WI38 (cell line): Measurements from ENCODE around the gene TET3.

Experiments
- H3K4me3 ChIP-seq: 2 replicates; pipeline ENCODE4 v1.5.1; 2011; ENCODE audit warnings: low read depth, mild to moderate bottlenecking, control low read depth, low read length
- CTCF ChIP-seq: IDR thresholded peaks from 2 replicates; pipeline ENCODE4 v1.5.1; 2012; ENCODE audit warnings: low read depth, mild to moderate bottlenecking, control low read depth, low read length

The TET3 gene

DNA sequence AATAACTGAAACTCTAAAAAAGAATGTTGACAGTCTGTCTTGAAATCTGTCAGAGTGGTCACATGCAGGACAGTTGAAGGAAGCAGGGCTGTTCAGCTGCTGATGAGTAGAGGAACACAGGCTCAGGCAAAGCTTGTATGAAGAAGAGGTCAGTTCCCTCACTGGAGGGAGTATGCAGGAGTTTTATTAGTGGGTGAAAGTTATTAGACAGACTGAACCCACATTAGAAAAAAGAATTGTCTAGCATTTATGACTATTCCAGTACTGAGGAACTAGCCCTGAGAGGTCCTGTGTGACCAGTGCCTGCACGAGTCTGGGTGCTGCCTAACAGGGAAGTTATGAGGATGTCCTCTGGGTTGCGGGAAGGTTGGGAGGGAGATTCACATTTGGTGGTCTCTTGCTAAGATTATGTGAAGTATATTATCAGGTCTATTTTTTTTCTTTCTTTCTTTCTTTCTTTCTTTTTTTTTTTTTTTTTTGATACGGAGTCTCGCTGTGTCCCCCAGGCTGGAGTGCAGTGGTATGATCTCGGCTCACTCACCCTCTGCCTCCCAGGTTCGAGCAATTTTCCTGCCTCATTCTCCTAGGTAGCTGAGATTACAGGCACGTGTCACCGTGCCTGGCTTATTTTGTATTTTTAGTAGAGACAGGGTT lies 9.6 kb downstream of the TET3 start:
- no peak overlapping the region for H3K4me3 ChIP-seq
- no peak for TF ChIP-seq CTCF

- TF ChIP-seq CTCF = no peak
- H3K4me3 ChIP-seq = no peak overlapping the region
Observed at GRCh38 chr2:73995810-73996209, 11.1 kb downstream of the TET3 start.

GRCh38 chr2:73997813-73998212 lies 13.1 kb downstream of the TET3 start:
- no peak overlapping the region for H3K4me3 ChIP-seq
- no peak for TF ChIP-seq CTCF

GRCh38 chr2:73998451-73998850 lies 13.7 kb downstream of the TET3 start:
- no peak for TF ChIP-seq CTCF
- H3K4me3 ChIP-seq = no peak overlapping the region

DNA sequence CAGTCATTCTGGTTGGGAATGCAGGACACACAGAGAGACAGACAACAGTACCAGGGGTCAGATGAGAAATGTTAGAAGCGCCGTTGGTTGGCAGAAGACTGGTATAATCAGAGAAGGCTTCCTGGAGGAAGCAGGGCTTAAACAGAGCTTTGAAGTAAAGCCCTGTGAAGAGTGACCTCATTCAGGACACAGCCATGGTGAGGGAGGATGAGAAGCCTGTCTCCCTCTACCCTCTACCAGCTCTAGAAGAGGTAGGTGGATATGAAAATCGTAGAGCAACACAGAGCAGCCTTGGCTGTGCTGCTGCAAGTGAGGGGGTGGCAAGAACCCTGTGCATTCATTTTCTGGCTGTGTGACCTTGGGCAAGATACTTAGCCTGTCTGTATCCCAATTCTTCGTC lies 14.2 kb downstream of the TET3 start:
- TF ChIP-seq CTCF = no peak
- no peak overlapping the region for H3K4me3 ChIP-seq

- no peak for TF ChIP-seq CTCF
- H3K4me3 ChIP-seq = no peak overlapping the region
Observed at GRCh38 chr2:73999881-74000597, 15.3 kb downstream of the TET3 start.

- no peak overlapping the region for H3K4me3 ChIP-seq
Observed at GRCh38 chr2:74000666-74001065, 16.0 kb downstream of the TET3 start.

More at GRCh38 chr2:74000666-74001065, 16.0 kb downstream of the TET3 start:
- no peak for TF ChIP-seq CTCF
